Endothelial cell of umbilical vein (primary cell): ENCODE measurements around the gene LHFPL6.

Source experiments
- EZH2 ChIP-seq: IDR thresholded peaks from 2 replicates; pipeline ENCODE4 v1.6.1; 2012; ENCODE audit warnings: borderline replicate concordance, low read depth, mild to moderate bottlenecking, moderate library complexity, low read length, inconsistent platforms; ENCODE audit not compliant: severe bottlenecking
- FOS ChIP-seq: IDR thresholded peaks from 2 replicates; pipeline ENCODE4 v1.6.1; 2011; ENCODE audit warnings: mild to moderate bottlenecking, low read length, moderate library complexity, borderline replicate concordance; ENCODE audit not compliant: insufficient read depth
- GATA2 ChIP-seq: IDR thresholded peaks from 2 replicates; pipeline ENCODE4 v1.7.0; 2011; ENCODE audit warnings: low read depth, mild to moderate bottlenecking, moderate library complexity, mixed read lengths, low read length; ENCODE audit not compliant: insufficient read length, insufficient read depth
- JUN ChIP-seq: IDR thresholded peaks from 2 replicates; pipeline ENCODE4 v1.6.1; 2011; ENCODE audit warnings: borderline replicate concordance, low read depth; ENCODE audit not compliant: insufficient read length, insufficient read depth
- MYC ChIP-seq: IDR thresholded peaks from one replicate; pipeline ENCODE4 v1.6.1; 2011; ENCODE audit warnings: mild to moderate bottlenecking, low read depth, low read length
- POLR2A ChIP-seq: IDR thresholded peaks from 2 replicates; pipeline ENCODE4 v1.6.1; 2012; ENCODE audit warnings: low read depth, mild to moderate bottlenecking, control low read depth, low read length
- POLR2AphosphoS5 ChIP-seq: IDR thresholded peaks from 2 replicates; pipeline ENCODE4 v1.6.1; 2012; ENCODE audit warnings: low read depth, mild to moderate bottlenecking, control low read depth, low read length, moderate library complexity; ENCODE audit not compliant: insufficient read depth
- TF ChIP-seq, protein P1 (sequence below), 2 donors: IDR thresholded peaks; 1 replicate in 1 of 2; 2 replicates in 1 of 2; pipeline ENCODE4 v1.5.1; 2011; ENCODE audit warnings: low read length in 2 of 2, mild to moderate bottlenecking in 2 of 2, moderate library complexity in 2 of 2, control low read depth in 1 of 2, inconsistent platforms in 1 of 2, low read depth in 1 of 2; ENCODE audit not compliant: insufficient read depth in 1 of 2; ENCODE audit errors: extremely low read depth in 1 of 2
- TF ChIP-seq, protein P2 (sequence below): IDR thresholded peaks from 2 replicates; pipeline ENCODE4 v1.6.1; 2011; ENCODE audit not compliant: insufficient read depth, insufficient read length

DNA sequence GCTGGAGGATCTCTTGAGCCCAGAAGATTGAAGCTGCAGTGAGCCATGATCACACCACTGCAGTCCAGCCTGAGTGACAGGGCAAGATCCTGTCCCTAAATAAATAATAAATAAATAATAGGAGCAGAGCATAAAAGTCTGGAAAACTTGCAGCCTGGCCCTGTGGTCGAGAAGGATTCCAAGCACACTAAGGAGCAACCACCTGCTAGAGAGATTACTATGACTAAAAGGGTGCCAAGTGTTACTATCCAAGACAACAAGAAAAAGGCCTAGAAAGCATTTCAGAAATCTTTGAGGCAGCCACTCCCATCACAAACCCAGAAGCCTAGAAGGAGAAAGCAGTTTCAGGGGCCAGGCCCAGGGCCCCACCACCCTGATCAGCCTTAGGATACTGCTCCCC is 46.1 kb downstream of the LHFPL6 start:
- TF ChIP-seq, protein P1, sequence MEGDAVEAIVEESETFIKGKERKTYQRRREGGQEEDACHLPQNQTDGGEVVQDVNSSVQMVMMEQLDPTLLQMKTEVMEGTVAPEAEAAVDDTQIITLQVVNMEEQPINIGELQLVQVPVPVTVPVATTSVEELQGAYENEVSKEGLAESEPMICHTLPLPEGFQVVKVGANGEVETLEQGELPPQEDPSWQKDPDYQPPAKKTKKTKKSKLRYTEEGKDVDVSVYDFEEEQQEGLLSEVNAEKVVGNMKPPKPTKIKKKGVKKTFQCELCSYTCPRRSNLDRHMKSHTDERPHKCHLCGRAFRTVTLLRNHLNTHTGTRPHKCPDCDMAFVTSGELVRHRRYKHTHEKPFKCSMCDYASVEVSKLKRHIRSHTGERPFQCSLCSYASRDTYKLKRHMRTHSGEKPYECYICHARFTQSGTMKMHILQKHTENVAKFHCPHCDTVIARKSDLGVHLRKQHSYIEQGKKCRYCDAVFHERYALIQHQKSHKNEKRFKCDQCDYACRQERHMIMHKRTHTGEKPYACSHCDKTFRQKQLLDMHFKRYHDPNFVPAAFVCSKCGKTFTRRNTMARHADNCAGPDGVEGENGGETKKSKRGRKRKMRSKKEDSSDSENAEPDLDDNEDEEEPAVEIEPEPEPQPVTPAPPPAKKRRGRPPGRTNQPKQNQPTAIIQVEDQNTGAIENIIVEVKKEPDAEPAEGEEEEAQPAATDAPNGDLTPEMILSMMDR (IDR thresholded peaks at IDR 0.05; ENCODE audit: extremely low read depth in 1 of 2, insufficient read depth in 1 of 2, low read depth in 1 of 2, low read length in 2 of 2), result no peak
- no peak for TF ChIP-seq EZH2
- TF ChIP-seq, protein P2, sequence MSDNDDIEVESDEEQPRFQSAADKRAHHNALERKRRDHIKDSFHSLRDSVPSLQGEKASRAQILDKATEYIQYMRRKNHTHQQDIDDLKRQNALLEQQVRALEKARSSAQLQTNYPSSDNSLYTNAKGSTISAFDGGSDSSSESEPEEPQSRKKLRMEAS, result no peak
- TF ChIP-seq POLR2AphosphoS5, result no peak
- no peak for TF ChIP-seq POLR2A
- TF ChIP-seq JUN, result no peak
- TF ChIP-seq GATA2, result no peak
- no peak for TF ChIP-seq FOS
- TF ChIP-seq MYC, result no peak
